GM18907 (cell line): ENCODE results near the gene RFT1.
"Not testable (repeated sequence)": the region's sequence is repeated elsewhere in the genome, so short reads cannot be mapped to it uniquely, and the experiment has no call there.

Source experiments
- ATAC-seq: cut with Tn5 transposase; IDR thresholded peaks from one replicate; pipeline ENCODE4 v1.9.1; 2021; ENCODE audit warnings: mild to moderate bottlenecking, moderate library complexity; ENCODE audit not compliant: unreplicated experiment

Gene RFT1

DNA sequence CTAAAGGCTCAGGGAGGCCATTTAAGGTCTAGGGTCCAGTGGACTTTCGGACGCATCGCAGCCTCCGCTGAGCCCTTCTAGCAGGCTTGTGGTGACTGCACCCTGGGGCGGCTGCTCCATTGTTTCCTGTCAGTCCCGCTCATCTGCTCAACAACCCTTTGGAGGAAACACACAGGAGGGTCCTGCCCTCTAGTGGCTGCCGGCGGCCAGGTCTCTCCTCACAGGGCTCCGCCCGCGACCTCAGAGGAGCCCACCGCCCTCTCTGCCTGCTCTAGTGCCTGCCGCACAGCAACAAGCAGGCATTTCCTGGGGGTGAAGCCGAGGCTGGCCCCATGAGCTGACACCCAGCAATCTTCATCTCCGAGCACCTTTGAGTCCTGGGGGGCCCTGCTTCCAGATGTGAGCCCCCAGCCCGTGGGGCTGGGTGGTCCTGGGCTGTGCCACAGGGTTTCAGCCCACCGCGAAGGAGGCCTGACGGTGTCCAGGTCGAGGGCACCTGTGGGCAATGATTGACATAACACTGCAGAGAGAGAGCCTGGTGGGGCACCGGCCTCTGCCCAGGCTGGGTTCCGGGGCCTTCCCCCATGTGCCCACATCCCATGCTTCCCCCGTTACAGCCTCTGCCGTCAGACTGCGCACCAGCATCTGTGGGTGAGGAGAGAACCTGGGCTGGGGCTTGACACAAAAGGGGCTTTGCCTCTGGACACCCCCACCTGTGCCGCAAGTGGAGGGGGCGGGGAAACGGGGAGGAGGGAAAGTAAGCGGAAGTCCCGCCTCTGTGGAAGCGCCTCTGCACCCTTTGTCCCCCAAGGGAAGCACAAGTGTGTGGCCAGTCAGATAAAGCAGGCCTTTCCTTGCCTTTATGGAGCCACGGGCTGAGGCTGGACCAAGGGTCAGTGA, 57.3 kb downstream of the RFT1 start:
- ATAC-seq: peak; percentile 82

DNA sequence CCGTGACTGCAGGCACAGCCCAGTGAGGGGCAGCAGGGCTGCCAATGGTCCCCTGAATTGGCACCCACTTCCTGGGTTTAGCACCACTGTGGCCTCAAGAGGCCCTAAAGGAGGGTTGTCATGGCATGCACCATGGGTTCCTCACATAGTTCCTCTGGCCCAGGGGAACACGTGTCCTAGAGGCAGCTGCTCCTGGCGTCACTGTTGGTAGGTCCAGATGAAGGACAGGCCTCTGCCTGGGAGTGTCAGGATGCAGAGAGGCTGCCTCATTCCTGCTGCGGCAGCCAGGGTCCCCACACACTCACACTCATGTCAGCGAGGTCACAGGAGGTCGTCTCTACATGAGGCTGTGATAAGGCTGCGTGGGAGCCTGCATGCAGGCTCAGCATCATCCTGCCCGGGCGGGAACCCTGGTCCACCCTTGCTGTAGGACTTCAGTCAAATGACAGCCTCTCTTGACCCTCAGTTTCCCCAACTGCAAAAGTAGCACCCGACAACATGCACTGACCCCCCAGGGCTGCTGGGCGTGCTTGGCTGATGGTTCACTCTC, 58.3 kb downstream of the RFT1 start:
- no peak for ATAC-seq

DNA sequence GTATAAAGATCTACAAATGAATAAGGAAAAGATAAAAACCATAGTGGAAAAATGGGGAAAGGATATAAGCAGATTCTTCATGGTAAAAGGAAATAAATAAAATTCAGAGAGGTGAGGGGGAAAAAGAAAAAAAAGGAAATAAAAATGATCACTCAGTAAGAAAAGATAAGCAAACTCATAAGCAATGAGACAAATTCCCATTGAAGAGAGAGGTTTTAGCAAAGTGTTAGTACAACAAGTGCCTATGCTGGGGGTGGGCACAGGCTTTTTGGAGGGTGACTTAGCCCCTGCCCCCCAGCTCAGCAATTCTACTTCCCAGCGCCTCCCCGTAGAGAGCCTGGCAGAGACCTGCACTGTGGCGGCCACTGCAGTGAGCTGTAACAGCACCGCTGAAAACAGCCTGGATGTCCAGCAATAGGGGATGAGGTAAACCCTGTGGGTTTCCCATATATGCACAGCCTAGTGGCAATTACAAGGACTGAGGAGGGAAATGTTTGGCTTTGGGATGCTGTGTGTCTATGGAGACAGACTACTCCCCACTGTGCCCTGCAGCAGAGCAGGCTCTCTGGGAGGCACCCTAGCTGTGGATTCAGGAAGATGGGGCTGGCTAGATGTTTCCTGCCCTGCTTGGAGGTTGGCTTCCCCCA, 60.7 kb downstream of the RFT1 start:
- no peak for ATAC-seq

DNA sequence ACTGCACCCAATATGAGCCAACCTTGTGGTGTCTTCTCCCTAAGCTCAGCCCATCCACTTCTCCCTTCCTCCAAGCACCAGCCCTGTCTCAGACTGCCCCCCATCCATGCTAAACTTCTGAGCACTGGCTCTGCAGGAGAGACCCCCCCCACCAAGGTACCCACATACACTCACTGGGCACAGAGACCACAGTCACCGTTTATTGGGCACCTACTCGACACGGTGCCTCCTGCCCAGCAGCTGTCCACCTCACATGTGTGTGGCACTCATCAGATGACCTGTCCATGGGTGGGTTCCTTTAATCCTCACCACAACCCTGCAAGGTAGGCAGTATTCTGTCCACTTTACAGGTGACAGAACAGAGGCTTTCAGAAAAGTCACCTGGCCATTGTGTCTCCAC, 62.1 kb downstream of the RFT1 start:
- ATAC-seq: no peak

DNA sequence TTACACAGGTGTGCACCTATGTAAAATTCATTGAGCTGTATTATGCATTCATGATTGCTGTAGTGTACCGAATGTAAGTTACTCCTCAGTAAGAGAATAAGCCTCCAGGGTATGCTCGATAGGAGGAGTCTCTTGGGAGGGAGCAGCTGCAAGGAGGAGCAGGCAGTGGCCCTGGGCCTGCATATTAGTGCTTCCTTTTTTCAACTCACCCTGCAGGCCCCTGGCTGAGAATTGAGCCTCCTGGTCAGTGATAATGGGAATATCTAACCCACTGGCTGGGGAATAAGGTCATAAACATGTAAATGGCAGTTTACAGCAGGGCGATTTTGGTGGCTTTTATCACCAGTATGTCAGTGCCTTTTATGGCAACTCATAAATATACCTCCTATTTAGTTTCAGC, 62.7 kb downstream of the RFT1 start:
- ATAC-seq: no peak

DNA sequence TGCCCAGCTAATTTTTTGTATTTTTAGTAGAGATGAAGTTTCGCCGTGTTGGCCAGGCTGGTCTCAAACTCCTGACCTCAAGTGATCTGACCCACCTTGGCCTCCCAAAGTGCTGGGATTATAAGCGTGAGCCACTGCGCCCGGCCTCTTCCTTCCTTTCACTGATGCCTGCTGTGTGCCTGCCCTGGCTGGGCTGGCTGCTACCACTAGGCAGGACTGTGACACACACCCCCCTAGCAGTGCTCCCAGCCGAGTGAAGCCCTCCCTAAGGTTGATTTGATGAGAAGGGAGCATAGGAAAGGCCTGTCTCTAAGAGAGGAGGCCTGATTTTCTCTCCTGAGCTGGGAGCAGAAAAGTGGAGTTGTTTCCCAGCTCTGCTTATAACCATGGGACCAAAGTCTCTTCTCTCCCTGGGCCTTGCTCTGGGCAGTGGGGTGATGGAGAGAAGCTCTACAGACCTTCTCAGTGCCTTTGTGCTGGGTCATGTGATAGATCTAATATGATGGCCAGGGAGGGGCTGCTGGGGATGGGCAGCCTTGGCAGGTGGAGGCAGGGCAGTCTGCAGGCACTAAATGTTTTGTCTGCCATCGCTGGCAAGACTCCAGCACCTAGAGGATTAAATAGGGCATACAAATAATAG, 64.3 kb downstream of the RFT1 start:
- ATAC-seq: no peak

DNA sequence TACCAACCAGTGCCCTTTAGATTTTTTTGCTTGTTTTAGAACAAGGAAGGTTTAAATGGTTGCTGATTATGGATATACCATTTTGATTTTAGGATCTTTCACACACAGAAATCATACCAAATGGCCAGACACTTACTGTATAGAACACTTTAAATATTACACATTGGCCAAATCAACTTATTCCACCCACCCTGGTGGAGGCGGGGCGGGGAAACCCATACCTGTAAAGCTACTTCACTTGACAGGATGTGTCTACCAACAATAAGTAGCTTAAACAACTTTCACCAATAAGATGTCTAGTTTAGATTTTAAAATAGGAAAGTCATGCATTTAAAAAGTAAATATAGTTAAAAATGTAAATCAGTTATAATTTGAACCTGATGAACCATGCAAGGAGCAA, 67.3 kb downstream of the RFT1 start:
- no peak for ATAC-seq

DNA sequence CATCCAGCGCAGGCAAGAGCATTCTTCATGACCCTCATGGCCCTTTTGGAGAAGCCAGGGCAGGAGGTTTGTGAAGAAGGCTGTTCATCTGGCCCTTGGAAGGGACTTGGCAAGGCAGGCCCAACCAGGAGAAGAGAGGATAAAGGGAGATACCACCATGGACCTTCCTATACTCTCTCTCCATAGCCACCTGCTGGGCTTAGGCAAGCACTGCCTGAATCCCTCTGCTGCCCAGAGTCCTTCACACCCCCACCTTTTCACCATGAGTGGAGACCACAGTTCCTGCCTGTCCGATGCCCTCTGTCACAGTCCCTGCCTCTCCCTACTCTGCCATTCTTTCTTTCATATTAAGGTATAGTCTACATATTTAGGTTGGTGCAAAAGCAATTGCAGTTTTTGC, 73.8 kb downstream of the RFT1 start:
- ATAC-seq: no peak

DNA sequence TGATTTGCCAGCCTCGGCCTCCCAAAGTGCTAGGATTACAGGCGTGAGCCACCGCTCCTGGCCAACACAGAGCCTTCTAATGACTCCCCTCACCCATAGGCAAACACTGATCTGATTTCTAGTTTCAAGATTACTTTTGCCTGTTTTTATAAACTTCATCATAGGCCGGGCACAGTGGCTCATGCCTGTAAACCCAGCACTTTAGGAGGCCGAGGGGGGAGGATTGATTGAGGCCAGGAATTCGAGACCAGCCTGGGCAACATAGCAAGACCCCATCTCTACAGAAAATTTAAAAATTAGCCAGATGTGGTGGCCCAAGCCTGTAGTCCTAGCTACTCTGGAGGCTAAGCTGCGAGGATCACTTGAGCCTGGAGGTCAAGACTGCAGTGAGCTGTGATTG, 76.0 kb downstream of the RFT1 start:
- ATAC-seq: not testable (repeated sequence)

DNA sequence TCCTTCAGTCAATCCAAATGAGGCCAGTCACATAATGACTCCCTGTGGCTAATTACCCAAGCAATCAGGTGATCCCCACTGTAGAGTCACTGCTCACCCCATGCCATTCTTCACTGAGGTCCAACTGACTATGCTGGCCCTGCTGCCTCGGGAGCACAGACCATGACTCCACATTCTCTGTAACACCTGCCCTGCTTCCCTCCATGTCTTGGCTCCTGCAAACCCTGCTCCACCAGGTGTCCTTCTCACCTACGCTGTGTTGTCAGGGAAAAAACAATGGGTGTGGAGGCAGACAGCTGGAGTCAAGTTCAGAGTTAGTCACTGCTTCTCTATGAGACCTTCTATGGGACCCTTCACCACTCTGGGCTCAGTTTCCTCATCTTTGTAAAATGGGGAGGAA, 78.3 kb downstream of the RFT1 start:
- no peak for ATAC-seq

DNA sequence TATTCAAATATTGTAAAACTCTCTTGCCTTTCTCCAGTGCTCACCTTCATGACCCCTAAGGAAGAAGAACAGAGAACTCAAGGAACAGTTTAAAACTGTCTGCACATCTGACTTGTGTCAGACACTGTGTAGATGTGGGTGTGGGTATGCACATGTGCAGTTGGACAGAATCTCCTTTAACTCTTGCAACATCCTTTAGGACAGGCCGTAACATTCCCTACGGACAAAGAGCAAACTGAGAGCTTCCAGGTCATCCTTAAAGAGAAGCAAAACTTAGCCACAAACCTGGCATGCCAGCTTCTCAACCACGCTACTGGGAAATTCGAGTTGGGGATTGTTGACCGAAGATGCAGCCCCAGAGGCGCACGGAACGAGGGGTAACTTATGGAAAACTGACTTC, 80.2 kb downstream of the RFT1 start:
- no peak for ATAC-seq

DNA sequence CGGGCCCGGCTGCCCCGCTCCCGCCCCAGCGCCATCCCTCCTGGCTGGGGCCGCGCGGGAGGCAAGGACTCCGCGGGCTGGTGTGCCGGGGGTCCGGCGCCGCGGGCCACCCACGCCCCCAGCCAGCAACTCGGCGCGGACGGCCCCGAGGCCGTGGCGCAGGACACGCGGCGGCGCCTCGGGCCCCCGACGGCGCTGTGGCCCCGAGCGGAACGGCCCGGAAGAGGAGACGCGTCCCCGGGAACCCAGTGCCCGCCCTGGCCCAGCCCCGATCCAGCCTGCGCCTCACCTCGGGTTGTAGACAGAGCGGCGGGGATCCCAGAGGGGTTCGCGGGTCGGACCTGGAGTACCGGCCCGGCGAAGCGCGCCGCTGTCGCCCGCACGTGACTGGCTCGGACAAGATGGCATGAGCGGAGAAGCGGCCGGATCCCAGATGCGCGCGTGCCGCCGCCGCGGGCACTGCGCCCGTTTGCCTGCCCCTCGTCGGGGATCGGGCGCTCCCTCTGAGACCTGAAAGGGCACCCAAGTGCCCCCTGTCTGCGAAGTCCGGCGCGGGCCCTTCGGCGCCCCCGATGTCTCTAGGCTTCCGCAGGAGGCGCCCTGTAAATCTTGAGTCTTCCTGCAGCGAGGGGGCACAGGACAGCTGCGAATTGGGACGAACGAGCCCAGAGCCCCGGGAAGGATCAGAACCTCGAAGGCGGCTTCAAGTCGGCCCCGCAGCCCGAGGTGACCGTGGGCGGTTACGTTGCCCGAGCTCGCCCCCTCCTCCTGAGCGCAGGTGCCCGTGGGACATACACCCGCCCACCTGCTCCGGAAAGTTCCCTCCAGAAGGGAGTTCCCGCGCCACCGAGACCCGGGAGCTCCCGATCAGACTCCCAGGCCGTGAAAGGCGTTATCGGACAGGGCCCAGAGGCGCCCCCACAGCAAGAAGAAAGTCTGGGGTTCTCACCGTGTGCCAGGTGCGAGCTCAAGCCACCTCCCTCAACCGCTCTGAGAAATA, 83.8 kb downstream of the RFT1 start:
- peak; percentile 50 for ATAC-seq

DNA sequence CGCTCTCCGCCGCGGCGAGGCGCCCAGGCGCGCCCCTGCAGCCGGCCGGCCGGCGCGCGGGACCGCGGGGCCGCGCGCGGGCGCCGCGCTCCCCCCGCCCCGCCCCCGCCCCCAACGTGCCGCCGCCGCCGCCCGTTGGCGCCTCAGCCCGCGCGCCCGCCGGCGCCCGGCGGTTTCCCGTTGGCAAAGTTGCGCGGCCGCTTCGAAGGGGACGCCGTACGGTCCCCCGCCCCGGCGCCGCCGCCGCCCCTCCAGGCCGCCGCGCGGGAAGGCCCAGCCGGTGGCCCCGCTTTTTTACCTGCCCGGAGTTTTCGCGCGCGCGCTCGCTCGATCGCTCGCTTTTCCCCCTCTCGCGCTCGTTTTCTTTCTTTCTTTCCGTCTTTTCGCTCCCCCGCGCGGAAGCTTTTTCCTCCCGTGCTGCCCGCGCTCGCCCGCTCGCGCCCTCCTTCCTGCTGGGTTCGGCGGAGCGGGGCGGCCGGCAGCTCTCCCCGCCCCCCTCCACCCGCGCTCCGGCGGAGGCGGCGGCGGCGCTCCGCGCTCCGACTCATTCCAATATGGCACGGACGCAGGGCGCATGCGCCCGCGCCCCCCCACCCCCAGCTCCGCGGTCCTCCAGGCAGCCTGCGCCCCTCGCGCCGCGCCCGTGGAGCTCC, 84.6 kb downstream of the RFT1 start, which contains the start of gene SFMBT1:
SFMBT1 (minus strand) TSS at position 556 of the 653 bp plus-strand sequence. CDS start 76,945 bp downstream, outside the sequence.
- ATAC-seq: peak; percentile 44

DNA sequence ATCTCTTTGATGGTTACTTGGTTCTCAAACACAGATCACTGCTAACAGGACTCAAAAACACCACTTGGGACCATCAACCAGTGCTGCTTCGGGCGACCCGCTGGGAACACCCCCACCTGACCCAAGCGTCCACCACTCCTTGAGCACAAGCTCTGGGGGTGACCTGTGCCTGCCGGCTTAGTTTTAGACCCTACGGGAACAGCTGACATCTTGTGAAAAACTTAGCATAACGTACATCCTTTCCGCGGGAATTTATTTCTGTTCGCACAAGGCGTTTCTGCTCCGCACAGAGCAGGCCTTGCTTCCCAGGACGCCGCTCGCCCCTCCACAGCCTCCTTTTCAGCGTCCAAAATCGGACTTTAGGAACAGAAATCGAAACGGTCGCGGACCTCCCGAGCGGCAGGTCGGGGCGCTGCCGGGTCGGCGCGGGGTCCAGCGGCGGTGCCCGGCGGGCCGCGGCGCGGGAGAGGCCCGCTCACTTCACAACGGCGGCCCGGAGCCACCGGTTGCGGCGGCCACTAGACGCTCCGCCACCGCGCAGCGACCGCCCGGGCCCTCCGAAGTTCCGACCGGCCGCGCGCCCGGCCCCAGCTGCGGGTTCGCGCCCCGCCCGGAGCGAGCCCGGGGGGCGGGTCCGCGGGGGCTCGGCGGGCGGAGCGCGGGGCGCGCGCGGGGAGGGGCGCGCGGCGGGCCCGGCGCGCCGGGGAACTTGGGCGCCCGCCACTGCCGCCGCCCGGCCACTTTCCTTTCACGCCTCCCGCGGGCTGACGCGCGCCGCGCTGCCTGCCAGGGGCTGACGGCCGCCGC, 85.3 kb downstream of the RFT1 start:
- ATAC-seq: peak; percentile 50

DNA sequence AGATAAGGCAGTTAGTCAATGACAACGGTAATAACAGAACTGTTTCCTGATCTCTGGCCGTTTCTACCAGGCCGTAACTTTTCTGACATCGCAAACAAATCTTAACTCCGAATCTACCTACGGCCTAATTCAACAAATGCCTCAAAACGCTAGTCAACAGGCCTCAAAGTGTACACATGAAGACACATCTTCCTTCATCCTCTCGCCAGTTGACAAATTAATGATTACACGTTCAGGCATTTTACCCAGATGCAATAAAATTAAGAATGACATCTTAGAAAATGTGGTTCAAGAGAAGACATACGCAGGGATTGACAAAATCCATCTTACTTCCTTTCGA, 85.9 kb downstream of the RFT1 start:
- ATAC-seq: no peak

DNA sequence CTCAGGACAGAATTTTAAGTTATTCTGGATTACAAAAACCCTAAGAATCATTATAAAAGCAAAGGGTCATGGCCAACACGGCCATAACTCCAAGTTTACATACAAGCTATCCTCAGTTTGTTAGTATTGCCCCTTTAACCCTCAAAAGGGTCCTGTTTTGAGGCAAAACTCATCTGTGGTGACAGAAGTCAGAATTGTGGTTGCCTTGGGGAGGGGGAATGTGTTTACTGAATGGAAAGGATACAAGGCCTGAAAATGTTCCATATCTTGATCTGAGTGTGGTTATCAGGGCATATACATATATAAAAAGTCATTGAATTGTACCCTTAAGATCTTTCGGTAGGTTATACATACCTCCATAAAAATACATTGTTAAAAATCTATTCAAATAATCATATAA, 86.5 kb downstream of the RFT1 start:
- ATAC-seq: no peak

DNA sequence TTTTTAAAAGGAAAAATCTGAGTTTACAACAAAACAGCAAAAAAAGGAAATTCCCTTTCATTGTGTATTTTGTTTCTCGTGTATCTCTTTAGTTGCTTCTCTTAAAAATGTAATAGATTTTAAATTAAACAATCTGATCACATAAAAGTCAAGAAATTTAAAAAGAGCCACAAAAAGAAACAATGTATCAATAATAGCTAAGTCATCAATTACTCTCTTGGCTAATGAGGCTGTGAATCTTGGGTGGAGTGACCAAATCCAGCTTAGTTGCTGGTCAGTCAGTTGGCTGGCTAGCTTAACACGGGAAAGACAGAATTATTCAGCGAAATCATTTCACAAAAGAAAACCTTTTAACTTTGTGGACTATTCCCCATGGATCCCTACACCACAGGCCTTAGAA, 87.6 kb downstream of the RFT1 start:
- no peak for ATAC-seq

DNA sequence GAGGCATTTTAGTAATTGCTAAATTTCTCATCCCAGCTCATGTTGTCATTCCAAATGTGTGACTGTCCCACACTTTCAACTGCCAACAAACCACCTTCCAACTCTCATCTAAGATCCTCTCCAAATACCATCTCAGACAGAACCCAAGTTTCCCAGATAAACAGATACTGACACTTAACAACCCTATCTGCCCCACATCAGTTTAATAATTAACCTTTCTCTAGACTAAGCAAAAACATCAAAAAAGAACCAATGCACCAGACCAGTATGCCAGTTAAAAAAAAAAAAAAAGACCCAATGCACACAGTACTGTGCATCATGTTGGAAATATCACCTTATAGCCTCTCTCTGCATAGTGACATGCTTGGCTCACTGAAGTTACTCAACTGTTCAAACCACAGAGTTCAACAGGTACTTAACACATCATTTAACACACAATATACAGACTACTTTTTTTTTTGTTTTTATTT, 89.8 kb downstream of the RFT1 start:
- no peak for ATAC-seq

DNA sequence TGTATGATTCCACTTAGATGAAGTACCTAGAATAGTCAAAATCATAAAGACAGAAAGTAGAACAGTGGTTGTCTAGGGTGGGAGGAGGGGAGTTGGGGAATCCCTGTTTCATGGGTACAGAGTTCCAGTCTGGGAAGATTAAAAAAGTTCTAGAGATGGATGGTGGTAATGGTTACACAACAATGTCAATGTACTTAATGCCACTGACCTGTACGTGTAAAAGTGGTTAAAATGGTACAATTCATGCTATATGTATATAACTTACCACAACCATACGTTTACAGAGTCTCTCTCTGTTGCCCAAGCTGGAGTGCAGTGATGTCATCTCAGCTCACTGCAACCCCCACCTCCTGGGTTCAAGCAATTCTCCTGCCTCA, 90.9 kb downstream of the RFT1 start:
- no peak for ATAC-seq
